Fibroblast of lung (primary cell): ENCODE results near the gene CDX1.
A peak's percentile ranks its signal among the peaks of the same experiment; 100 is the strongest.

Experiments used
- CTCF ChIP-seq, 2 donors: IDR thresholded peaks in 1 of 2; conservative IDR thresholded peaks in 1 of 2; 1 replicate in 1 of 2; 2 replicates in 1 of 2; pipeline ENCODE4 v1.5.1; 2011 to 2012; ENCODE audit warnings: low read length in 2 of 2, control low read depth in 1 of 2, inconsistent platforms in 1 of 2, low read depth in 1 of 2, mild to moderate bottlenecking in 1 of 2
- EZH2 ChIP-seq: IDR thresholded peaks from 2 replicates; pipeline ENCODE4 v1.5.1; 2012; ENCODE audit warnings: low read length, control low read depth, mild to moderate bottlenecking; ENCODE audit errors: missing control alignments

GRCh38 chr5:150153957-150154617, 12.5 kb upstream of the CDX1 start:
- TF ChIP-seq CTCF (conservative IDR thresholded peaks at IDR 0.05 in 1 of 2, IDR thresholded peaks at IDR 0.05 in 1 of 2; ENCODE audit: low read depth in 1 of 2, low read length in 2 of 2) (peak in 1 of 2 donors; percentile 38), EZH2 (no peak)
